SU-DHL-6 (cell line): ENCODE data around the gene LDAH.

Source experiments
- H2AFZ ChIP-seq: fragments of 200-600 bp; sonication (generic); 2 replicates; pipeline ENCODE4 v1.6.1; 2014; ENCODE audit warnings: low read depth, mild to moderate bottlenecking, moderate library complexity, mixed read lengths, antibody characterized with exemption, low read length; ENCODE audit not compliant: severe bottlenecking
- H3F3A ChIP-seq: fragments of 200-600 bp; shearing (Covaris generic); 2 replicates; pipeline ENCODE4 v1.6.0; 2016; ENCODE audit warnings: antibody characterized with exemption, mild to moderate bottlenecking; ENCODE audit not compliant: insufficient read depth
- H3K27ac ChIP-seq: fragments of 200-600 bp; sonication (generic); 2 replicates; pipeline ENCODE4 v1.5.1; 2016; ENCODE audit warnings: low read depth, mild to moderate bottlenecking, low read length, moderate library complexity, mixed read lengths
- H3K27me3 ChIP-seq: fragments of 200-600 bp; sonication (generic), shearing (Covaris generic); 2 replicates; pipeline ENCODE4 v1.6.0; 2014; ENCODE audit warnings: mild to moderate bottlenecking, low read length
- H3K36me3 ChIP-seq: fragments of 200-600 bp; sonication (generic); 2 replicates; pipeline ENCODE4 v1.6.1; 2014; ENCODE audit warnings: mild to moderate bottlenecking, low read length, mixed read lengths
- H3K4me2 ChIP-seq: fragments of 300-600, 200-600 bp; shearing (Covaris generic), sonication (generic); 2 replicates; pipeline ENCODE4 v1.6.0; 2014; ENCODE audit warnings: low read length, low read depth, mild to moderate bottlenecking; ENCODE audit not compliant: poor library complexity, severe bottlenecking
- H3K4me3 ChIP-seq: fragments of 200-600 bp; sonication (generic); 2 replicates; pipeline ENCODE4 v1.5.1; 2014; ENCODE audit warnings: antibody characterized with exemption, low read length, mild to moderate bottlenecking, mixed read lengths; ENCODE audit not compliant: insufficient read depth, poor library complexity, severe bottlenecking
- H3K79me2 ChIP-seq: fragments of 200-600 bp; sonication (generic); 2 replicates; pipeline ENCODE4 v1.6.1; 2014; ENCODE audit warnings: mild to moderate bottlenecking, low read length, moderate library complexity; ENCODE audit not compliant: insufficient read depth
- H3K9ac ChIP-seq: fragments of 200-600 bp; sonication (generic); 2 replicates; pipeline ENCODE4 v1.7.0; 2014; ENCODE audit warnings: mild to moderate bottlenecking, low read length
- H3K9me2 ChIP-seq: fragments of 200-600 bp; sonication (generic); replicated peaks from 2 replicates; pipeline ENCODE4 v1.6.1; 2014; ENCODE audit warnings: low read length; ENCODE audit not compliant: insufficient read depth
- H3K9me3 ChIP-seq: fragments of 200-600 bp; sonication (generic); 2 replicates; pipeline ENCODE4 v1.6.1; 2014; ENCODE audit warnings: low read length, mixed read lengths; ENCODE audit not compliant: insufficient read depth
- H4K20me1 ChIP-seq: fragments of 200-600 bp; sonication (generic); 2 replicates; pipeline ENCODE4 v1.6.1; 2014; ENCODE audit warnings: low read depth, mild to moderate bottlenecking, antibody characterized with exemption, low read length, moderate library complexity, mixed read lengths
- EZH2phosphoT487 ChIP-seq: fragments of 200-600 bp; sonication (generic), shearing (Covaris generic); conservative IDR thresholded peaks from 2 replicates; pipeline ENCODE4 v1.6.1; 2018; ENCODE audit warnings: mild to moderate bottlenecking, antibody characterized with exemption, low read length, moderate library complexity, mixed read lengths
- TF ChIP-seq, protein P1 (sequence below): fragments of 200-600 bp; sonication (generic); IDR thresholded peaks from one replicate; pipeline ENCODE4 v1.5.1; 2017; ENCODE audit warnings: antibody characterized with exemption, mild to moderate bottlenecking, low read length, moderate library complexity; ENCODE audit not compliant: insufficient read depth, poor library complexity, severe bottlenecking

Gene LDAH

GRCh38 chr2:20822535-20823490, at the start of gene LDAH:
Gene LDAH, minus strand, starts transcription at chr2:20823101. Its CDS starts 21,638 bp downstream, at chr2:20801463.
- peak within 1 kb of the TSS; percentile 89 for H2AFZ ChIP-seq
- no peaks in the 10 kb centered on the region for H3K9me2 ChIP-seq
- H3F3A ChIP-seq, result 0 out of 2 replicates have a peak, but pooled peaks cover 5% of the 10 kb centered on the region
- peaks cover 5% of the 10 kb centered on the region; the same call in 1 of the 2 replicates for H3K36me3 ChIP-seq
- peak within 1 kb of the TSS; percentile 97 for H3K9ac ChIP-seq
- H3K4me2 ChIP-seq, result peak within 1 kb of the TSS; percentile 97
- H3K9me3 ChIP-seq, result no peaks in the 10 kb centered on the region
- H3K79me2 ChIP-seq, result peaks cover 29% of the 10 kb centered on the region
- H4K20me1 ChIP-seq, result no peaks in the 10 kb centered on the region; the same call in 1 of the 2 replicates
- no peaks in the 10 kb centered on the region for H3K27me3 ChIP-seq
- peak within 1 kb of the TSS; percentile 71 for H3K27ac ChIP-seq
- TF ChIP-seq, protein P1, sequence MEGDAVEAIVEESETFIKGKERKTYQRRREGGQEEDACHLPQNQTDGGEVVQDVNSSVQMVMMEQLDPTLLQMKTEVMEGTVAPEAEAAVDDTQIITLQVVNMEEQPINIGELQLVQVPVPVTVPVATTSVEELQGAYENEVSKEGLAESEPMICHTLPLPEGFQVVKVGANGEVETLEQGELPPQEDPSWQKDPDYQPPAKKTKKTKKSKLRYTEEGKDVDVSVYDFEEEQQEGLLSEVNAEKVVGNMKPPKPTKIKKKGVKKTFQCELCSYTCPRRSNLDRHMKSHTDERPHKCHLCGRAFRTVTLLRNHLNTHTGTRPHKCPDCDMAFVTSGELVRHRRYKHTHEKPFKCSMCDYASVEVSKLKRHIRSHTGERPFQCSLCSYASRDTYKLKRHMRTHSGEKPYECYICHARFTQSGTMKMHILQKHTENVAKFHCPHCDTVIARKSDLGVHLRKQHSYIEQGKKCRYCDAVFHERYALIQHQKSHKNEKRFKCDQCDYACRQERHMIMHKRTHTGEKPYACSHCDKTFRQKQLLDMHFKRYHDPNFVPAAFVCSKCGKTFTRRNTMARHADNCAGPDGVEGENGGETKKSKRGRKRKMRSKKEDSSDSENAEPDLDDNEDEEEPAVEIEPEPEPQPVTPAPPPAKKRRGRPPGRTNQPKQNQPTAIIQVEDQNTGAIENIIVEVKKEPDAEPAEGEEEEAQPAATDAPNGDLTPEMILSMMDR, result no peak
- peak within 1 kb of the TSS; percentile 86 for H3K4me3 ChIP-seq

- Histone ChIP-seq H3K27ac (no peak overlapping the region), H2AFZ (no peak overlapping the region), H3K4me2 (no peak overlapping the region), H3K9me2 (no peaks in the 10 kb centered on the region), H3K36me3 (no peaks in the 10 kb centered on the region), H3F3A (no peaks in the 10 kb centered on the region), H3K9ac (no peak overlapping the region), H3K4me3 (no peak overlapping the region), H3K27me3 (no peaks in the 10 kb centered on the region; the same call in 1 of the 2 replicates), H4K20me1 (no peaks in the 10 kb centered on the region), H3K79me2 (no peaks in the 10 kb centered on the region), H3K9me3 (no peaks in the 10 kb centered on the region)
- TF ChIP-seq, protein P1, result no peak
- TF ChIP-seq EZH2phosphoT487, result no peak
These were observed 45.5 kb upstream of the LDAH start for GRCh38 chr2:20868377-20868776.

DNA sequence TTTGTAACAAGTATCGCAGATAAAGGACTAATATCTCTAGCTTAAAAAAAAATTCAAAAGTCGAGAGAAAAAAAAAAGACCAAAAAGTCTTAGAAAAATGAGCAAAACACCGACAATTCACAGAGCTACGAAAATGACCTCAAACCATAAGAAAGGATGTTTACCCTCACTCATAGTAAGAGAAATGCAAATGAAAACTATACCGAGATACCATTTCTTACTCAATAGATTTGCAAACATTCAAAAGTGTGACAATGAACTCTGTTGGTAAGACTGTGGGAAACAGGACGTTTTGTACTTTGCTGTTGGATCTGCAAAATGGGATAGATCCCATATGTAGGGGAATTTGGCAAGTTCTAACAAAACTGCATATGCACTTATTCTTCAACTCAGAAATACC, 39.9 kb upstream of the LDAH start:
- Histone ChIP-seq H3K27ac (no peak overlapping the region), H3K4me2 (no peak overlapping the region), H3K9ac (no peak overlapping the region), H3K9me2 (no peaks in the 10 kb centered on the region), H3F3A (no peaks in the 10 kb centered on the region), H2AFZ (no peak overlapping the region), H3K4me3 (no peak overlapping the region), H3K9me3 (no peaks in the 10 kb centered on the region), H3K79me2 (no peaks in the 10 kb centered on the region), H4K20me1 (no peaks in the 10 kb centered on the region), H3K27me3 (no peaks in the 10 kb centered on the region; the same call in 1 of the 2 replicates), H3K36me3 (no peaks in the 10 kb centered on the region)
- no peak for TF ChIP-seq EZH2phosphoT487
- TF ChIP-seq, protein P1, result no peak
